Measurements from ENCODE around the gene KIF1A.
"Not testable (repeated sequence)": the region's sequence is repeated elsewhere in the genome, so short reads cannot be mapped to it uniquely, and the experiment has no call there.

KIF1A gene

DNA sequence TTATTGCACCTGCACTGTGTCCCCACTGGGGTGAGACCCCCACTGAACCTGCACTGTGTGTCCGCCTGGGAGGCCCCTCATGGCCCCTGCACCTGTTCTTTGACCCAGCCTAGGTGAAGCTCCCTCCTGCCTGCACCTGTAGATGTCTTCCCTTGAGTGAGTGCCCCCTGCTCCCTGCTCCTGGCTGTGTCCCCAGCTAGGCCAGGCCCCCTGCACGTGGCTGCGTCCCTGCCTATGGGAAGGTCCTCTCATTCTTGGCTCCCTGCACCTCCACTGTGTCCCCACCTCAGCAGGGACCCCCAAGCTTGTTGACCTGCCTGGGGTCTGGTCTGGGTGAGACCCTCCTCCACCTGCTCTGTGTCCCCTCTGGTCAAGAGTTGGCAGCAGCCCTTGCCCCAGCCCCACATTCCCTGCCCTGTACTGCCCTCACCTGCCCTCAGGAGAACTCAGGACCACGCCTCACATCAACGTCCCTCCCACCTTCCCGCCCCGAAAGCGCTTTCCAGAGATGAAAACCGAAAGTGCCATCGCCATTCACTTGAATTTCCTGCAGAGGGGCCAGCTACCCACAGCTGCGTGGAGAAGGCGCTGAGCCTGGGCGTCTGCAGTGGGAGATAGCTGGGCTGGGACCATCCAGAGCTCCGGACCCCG, 136.6 kb downstream of the KIF1A start:
- DNase-seq (ENCODE audit: low read depth), result not testable (repeated sequence)

- not testable (repeated sequence) for DNase-seq (ENCODE audit: low read depth)
Observed at GRCh38 chr2:240682431-240683224, 137.4 kb downstream of the KIF1A start, which contains the start of gene AQP12B. Gene AQP12B, minus strand, starts transcription at chr2:240682885. Its CDS starts 48 bp downstream, at chr2:240682837.

DNA sequence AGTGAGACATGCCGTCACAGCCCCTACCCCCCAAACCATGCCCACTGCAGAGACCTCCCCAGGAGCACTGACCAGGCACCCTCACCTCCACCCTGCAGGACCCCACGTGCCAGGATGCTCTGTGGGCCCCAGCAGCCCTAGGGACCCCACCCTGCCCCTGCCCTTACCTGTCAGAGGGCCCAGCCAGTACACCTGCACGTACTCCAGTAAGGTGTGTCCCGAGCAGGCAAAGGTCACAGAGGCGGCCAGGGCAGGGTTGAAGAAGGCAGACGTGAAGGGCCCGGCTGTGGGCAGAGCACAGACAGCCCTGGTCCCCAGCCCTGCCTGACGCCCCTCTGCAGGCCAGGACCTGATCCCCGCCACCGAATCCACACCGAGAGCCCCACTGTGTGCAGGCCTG, 139.8 kb downstream of the KIF1A start:
- DNase-seq (ENCODE audit: low read depth), result not testable (repeated sequence)

GRCh38 chr2:240678909-240679308, 141.1 kb downstream of the KIF1A start:
- not testable (repeated sequence) for DNase-seq (ENCODE audit: low read depth)

GRCh38 chr2:240678043-240678442, 142.0 kb downstream of the KIF1A start:
- not testable (repeated sequence) for DNase-seq (ENCODE audit: low read depth)

GRCh38 chr2:240675345-240675744, 144.7 kb downstream of the KIF1A start:
- not testable (repeated sequence) for DNase-seq (ENCODE audit: low read depth)

DNA sequence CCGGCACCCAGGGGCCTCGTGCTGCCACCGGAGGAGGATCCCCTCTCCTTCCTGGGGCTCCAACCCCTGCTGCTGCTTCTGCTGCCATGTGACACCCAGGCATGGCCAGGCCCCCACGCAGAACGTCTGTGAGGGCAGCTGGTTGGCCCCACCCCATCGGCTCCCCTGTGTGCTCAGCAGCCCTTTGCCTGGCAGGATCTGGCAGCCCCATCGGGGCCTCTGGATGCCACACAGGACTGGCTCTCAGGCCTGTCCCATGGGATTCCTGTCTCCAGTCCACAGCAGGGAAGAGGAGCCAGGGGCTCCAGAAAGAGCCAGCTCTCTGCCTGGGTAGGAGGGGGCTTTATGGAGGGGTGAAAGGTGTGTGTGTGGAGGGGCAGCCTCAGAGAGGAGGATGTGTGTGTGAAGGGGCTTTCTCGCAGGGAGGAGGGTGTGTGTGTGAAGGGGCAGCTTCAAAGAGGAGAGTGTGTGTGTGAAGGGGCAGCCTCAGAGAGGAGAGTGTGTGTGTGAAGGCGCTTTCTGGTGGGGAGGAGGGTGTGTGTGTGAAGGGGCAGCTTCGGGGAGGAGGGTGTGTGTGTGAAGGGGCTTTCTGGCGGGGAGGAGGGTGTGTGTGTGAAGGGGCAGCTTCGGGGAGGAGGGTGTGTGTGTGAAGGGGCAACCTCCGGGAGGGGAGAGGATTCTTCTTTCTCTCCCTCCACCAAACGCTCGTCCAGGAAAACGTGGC, 145.4 kb downstream of the KIF1A start:
- not testable (repeated sequence) for DNase-seq (ENCODE audit: low read depth)

DNA sequence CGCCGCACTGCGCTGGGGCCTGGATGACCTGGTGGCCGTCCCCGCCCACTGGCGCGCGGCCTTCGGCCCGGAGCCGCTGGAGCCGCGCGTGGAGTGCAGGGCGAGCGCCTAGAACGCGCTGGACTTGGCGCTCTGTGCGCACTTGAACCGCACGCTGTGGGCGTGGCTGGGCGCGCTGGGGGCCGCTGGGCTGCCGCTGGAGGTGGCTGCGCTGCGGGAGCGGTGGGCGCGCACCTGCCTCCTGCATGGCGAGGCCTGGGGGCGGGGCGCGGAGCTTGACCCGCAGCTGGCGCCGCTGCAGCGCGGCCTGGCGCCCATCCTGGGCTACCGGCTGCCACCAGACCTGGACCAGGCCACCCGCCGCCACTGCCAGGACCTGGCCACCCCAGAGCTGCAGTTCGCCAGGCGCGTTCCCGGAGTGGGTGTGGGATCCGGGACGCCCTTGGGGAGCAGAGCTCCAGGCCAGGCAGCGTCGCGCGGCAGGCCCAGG, 147.3 kb downstream of the KIF1A start:
- DNase-seq (ENCODE audit: low read depth), result no peak

DNA sequence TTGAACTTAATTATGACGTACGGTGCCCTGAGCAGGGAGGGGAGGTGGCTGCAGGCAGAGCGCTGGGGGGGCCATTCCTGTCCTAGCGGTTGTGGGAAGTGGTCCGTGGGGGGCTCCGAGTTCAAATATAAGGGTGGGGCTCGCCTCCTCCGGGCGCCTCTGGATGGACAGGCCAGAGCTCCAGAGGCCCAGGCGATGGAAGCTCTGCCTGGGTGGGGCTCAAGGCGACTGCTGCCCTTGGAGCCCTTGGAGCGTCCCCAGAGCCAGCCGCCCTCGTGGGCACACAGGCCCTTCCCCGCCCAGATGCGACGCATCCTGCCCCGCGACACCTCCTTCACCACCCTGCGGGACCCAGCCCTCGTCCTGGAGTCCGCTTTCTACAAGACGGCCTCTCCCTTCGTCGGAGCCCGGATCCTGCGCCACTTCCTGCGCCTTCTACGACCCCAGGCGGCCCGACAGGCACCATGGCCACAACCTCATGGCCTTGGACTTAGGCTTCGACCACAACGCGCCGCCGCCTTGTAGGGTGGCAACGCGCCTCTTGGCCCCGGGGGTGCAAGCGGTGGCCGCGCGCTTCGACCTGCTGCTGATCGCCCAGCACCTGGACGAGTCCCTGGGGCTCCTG, 147.8 kb downstream of the KIF1A start:
- DNase-seq (ENCODE audit: low read depth), result no peak

GRCh38 chr2:240670950-240671349, 149.1 kb downstream of the KIF1A start:
- DNase-seq (ENCODE audit: low read depth), result no peak

DNA sequence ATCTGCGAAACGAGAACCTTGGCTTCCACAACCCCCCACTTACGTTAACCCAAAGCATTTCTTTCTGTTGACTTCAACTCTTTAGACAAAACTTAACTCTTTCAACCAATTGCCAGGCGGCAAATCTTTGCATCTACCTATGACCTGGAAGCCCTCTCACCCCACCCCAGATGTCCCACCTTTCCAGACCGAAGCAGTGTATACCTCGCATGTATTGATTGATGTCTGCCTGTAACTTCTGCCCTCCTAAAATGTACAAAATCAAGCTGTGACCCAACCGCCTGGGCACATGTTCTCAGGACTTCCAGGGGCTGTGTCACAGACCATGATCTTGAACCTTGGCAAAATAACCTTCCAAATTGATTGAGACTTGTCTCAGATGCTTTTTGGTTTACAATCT, 149.6 kb downstream of the KIF1A start:
- no peak for DNase-seq (ENCODE audit: low read depth)

DNA sequence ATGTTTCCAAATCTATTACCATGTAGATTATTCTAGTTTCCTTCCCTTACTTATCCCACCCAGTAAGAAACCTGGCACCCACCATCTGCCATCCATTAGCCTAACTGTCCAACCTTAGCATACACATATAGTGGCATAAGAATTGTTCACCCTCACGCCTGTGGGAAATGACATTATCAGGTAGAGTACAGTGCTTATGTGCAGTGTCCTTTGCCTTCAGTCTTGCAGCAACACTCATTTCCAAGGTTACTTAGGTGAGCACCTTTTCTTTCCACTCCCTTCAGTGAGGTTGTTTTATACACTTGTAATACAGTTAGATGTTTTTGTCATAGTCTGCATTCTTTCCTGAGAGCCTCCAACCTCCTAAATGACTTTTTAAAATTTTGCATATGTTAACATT, 155.4 kb downstream of the KIF1A start:
- DNase-seq (ENCODE audit: low read depth), result no peak

Measured in activated T-helper 9 cell treated with anti-CD3 and anti-CD28 coated beads, Interleukin-2, amount 50 U/mL, for 16 hours (primary cell).